ENCODE measurements around the gene PEBP1.
A peak's percentile ranks its signal among the peaks of the same experiment; 100 is the strongest.

PEBP1 gene

DNA sequence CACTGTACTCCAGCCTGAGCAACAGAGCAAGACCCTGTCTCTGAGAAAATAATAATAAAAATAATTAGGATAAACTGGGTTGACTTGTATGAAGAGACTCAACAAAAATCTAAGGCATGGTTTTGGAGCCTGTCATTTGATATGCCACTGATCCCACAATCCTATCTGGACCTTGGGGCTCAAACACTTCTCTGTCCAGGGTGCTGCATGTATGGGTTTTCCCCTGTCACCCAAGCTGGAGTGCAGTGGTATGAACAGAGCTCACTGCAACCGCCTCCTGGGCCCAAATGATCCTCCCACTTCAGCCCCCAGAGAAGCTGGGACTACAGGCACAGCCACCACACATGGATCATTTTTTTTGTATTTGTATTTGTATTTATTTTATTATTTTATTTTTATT lies 26.8 kb upstream of the PEBP1 start:
- TF ChIP-seq, protein P1, sequence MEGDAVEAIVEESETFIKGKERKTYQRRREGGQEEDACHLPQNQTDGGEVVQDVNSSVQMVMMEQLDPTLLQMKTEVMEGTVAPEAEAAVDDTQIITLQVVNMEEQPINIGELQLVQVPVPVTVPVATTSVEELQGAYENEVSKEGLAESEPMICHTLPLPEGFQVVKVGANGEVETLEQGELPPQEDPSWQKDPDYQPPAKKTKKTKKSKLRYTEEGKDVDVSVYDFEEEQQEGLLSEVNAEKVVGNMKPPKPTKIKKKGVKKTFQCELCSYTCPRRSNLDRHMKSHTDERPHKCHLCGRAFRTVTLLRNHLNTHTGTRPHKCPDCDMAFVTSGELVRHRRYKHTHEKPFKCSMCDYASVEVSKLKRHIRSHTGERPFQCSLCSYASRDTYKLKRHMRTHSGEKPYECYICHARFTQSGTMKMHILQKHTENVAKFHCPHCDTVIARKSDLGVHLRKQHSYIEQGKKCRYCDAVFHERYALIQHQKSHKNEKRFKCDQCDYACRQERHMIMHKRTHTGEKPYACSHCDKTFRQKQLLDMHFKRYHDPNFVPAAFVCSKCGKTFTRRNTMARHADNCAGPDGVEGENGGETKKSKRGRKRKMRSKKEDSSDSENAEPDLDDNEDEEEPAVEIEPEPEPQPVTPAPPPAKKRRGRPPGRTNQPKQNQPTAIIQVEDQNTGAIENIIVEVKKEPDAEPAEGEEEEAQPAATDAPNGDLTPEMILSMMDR (IDR thresholded peaks at IDR 0.05; ENCODE audit: extremely low read depth, insufficient read depth, missing control alignments): no peak
- in situ Hi-C loops (cut with MboI; ENCODE audit: low pct_unique_long_range_greater_than_20kb, low sequenced_read_pairs, unreplicated experiment): no loop called here
- DNase-seq (ENCODE audit: low spot score): no peak

DNA sequence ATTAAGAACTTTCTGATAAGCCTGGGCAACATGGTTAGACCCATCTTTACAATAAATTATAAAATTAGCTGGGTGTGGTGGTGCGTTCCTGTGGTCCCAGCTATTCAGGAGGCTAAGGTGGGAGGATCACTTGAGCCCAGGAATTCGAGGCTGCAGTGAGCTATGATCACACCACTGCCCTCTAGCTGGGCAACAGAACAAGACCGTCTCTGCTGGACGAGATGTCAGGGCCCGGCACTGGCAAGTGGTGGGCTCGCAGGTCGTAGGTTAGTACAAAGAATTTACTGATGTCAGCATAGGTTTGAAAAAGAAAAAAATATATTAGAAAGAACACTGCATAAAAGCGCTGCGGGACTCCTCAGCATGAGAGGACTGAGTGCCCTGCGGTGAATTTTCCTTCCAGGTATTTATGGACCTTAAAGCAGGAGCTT lies 16.5 kb upstream of the PEBP1 start:
- TF ChIP-seq, protein P1 (IDR thresholded peaks at IDR 0.05; ENCODE audit: extremely low read depth, insufficient read depth, missing control alignments): no peak
- in situ Hi-C loops (cut with MboI; ENCODE audit: low pct_unique_long_range_greater_than_20kb, low sequenced_read_pairs, unreplicated experiment): no loop called here
- DNase-seq (ENCODE audit: low spot score): no peak

DNA sequence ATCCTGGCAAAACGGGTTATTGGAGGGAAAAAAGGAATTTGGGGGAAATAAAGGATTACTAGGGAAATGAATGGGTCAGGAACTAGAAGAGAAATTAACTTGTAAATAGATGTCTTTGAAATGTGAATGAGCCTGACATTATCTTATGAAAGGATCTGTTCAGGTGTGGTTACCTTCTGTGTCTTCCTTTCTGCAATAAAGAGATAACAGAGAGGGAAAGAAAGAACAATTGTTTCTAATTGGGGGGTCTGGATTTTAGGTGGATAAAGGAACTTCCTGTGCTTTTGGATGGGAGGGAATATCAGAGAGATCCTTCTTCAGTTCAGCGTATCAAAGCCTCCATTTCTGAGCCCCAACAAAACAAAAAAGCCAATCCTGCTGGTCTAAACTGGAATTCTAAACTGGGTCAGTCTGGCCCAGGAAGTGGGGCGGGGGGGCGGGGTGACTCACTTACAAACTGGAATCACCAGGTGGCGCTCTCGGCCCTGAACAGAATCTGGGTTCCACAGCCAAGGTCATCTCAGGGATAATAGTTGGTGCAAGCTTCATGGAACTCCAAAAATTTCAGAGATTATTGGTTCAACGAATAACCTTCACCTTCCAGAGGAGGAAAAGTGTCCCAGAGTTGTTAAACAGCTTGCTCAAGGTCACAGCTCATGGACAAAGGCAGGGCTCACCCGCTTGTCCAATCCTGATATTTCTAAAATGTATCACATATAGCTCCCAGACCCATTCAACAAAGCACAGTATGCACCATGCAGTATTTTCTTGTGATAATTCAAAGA lies 15.2 kb upstream of the PEBP1 start:
- TF ChIP-seq, protein P1 (IDR thresholded peaks at IDR 0.05; ENCODE audit: extremely low read depth, insufficient read depth, missing control alignments): peak; percentile 52
- in situ Hi-C loops (cut with MboI; ENCODE audit: low pct_unique_long_range_greater_than_20kb, low sequenced_read_pairs, unreplicated experiment): no loop called here
- peak; percentile 85 for DNase-seq (ENCODE audit: low spot score)

DNA sequence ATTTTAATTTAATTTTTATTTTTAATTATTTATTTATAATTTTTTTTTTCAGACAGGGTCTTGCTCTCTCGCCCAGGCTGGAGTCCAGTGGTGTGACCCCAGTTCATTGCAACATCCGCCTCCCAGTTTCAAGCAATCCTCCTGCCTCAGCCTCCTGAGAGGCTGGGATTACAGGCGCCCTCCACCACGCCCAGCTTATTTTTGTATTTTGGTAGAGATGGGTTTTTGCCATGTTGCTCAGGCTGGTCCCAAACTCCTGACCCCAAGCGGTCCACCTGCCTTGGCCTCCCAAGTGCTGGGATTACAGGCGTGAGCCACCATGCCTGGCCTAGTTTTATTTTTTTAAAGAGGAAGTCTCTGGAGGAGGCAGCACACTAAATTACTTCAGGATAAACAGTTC lies 13.7 kb upstream of the PEBP1 start:
- in situ Hi-C loops (cut with MboI; ENCODE audit: low pct_unique_long_range_greater_than_20kb, low sequenced_read_pairs, unreplicated experiment): no loop called here
- DNase-seq (ENCODE audit: low spot score): no peak
- TF ChIP-seq, protein P1 (IDR thresholded peaks at IDR 0.05; ENCODE audit: extremely low read depth, insufficient read depth, missing control alignments): no peak

DNA sequence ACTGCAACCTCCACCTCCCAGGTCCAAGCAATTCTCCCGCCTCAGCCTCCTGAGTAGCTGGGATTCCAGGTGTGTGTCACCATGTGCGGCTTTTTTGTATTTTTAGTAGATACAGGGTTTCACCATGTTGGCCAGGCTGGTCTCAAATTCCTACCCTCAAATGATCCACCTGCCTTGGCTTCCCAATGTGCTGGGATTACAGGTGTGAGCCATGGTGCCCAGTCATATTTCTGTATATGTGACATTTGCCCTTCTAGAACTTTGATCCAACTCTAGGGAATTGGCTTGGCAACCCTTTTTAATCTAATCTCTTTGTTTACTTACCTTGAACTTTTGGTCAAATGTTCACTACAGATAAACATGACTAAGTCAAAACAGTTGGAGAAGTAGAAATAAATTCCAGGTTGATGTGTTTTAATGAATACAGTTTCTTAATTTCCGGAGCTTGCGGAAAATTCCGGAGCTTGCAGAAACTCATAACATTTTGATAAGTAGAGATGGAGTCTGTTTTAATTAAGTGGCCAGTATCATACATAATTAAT lies 11.5 kb upstream of the PEBP1 start:
- in situ Hi-C loops (cut with MboI; ENCODE audit: low pct_unique_long_range_greater_than_20kb, low sequenced_read_pairs, unreplicated experiment): no loop called here
- DNase-seq (ENCODE audit: low spot score): no peak

DNA sequence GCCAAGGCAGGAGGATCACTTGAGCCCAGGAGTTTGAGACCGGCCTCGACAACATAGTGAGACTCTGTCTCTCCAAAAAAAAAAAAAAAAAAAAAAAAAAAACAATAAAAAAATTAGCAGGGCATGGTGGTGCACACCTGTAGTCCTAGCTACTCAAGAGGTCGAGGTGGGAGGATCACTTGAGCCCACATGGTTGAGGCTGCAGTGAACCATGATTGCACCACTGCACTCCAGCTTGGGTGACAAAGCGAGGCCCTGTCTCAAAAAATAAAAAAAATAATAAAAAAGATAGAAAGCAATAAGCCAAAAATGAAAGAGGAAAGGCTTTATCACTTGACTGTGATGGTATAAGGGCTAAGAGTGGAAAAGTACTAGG lies 10.2 kb upstream of the PEBP1 start:
- DNase-seq (ENCODE audit: low spot score): no peak
- TF ChIP-seq, protein P1 (IDR thresholded peaks at IDR 0.05; ENCODE audit: extremely low read depth, insufficient read depth, missing control alignments): no peak
- in situ Hi-C loops (cut with MboI; ENCODE audit: low pct_unique_long_range_greater_than_20kb, low sequenced_read_pairs, unreplicated experiment): no loop called here

More for the DNA sequence above, 11.5 kb upstream of the PEBP1 start:
- TF ChIP-seq, protein P1 (IDR thresholded peaks at IDR 0.05; ENCODE audit: extremely low read depth, insufficient read depth, missing control alignments): no peak

Measured in GM13977 (cell line).